Neural cell (in vitro differentiated cells): Measurements from ENCODE around the gene IGF2R. TPM values are rescaled to one million over a fixed set of nuclear protein-coding genes. Genes with fewer than 3 reads are reported as not detected.

Experiments
- H2AFZ ChIP-seq: fragments of 200-600, 300-800 bp; sonication (generic), shearing (Covaris generic); 2 replicates; pipeline ENCODE4 v1.6.0; 2014; ENCODE audit warnings: low read depth, mild to moderate bottlenecking, antibody characterized with exemption, low read length, moderate library complexity
- H3F3A ChIP-seq: fragments of 200-600 bp; shearing (Covaris generic); 2 replicates; pipeline ENCODE4 v1.6.1; 2016; ENCODE audit warnings: mild to moderate bottlenecking, moderate library complexity, mixed read lengths, antibody characterized with exemption, low read length; ENCODE audit not compliant: insufficient read depth, poor library complexity, severe bottlenecking
- H3K27ac ChIP-seq: fragments of 200-600, 300-800 bp; sonication (generic), shearing (Covaris generic); 2 replicates; pipeline ENCODE4 v1.5.1; 2014; ENCODE audit warnings: mild to moderate bottlenecking, low read length, moderate library complexity
- H3K27me3 ChIP-seq: fragments of 300-800, 200-600 bp; sonication (generic), shearing (Covaris generic); 2 replicates; pipeline ENCODE4 v1.6.0; 2014; ENCODE audit warnings: mild to moderate bottlenecking, low read depth, low read length, moderate library complexity; ENCODE audit not compliant: insufficient read depth
- H3K36me3 ChIP-seq: fragments of 300-800, 200-600 bp; sonication (generic), shearing (Covaris generic); 2 replicates; pipeline ENCODE4 v1.5.1; 2014; ENCODE audit warnings: mild to moderate bottlenecking, antibody characterized with exemption, low read length, moderate library complexity; ENCODE audit not compliant: insufficient read depth
- H3K4me2 ChIP-seq: fragments of 300-800, 200-600 bp; sonication (generic), shearing (Covaris generic); 2 replicates; pipeline ENCODE4 v1.6.0; 2014; ENCODE audit warnings: mild to moderate bottlenecking, low read length
- H3K4me3 ChIP-seq: fragments of 300-800, 200-600 bp; sonication (generic), shearing (Covaris generic); 2 replicates; pipeline ENCODE4 v1.5.1; 2014; ENCODE audit warnings: mild to moderate bottlenecking, low read length, moderate library complexity
- H3K79me2 ChIP-seq: fragments of 200-600 bp; shearing (Covaris generic); replicated peaks from 2 replicates; pipeline ENCODE4 v1.6.0; 2014; ENCODE audit warnings: mild to moderate bottlenecking, low read length, moderate library complexity; ENCODE audit not compliant: insufficient read depth
- H3K9ac ChIP-seq: fragments of 300-800, 200-600 bp; sonication (generic), shearing (Covaris generic); 2 replicates; pipeline ENCODE4 v1.6.1; 2016; ENCODE audit warnings: mild to moderate bottlenecking, low read length, mixed read lengths
- H3K9me2 ChIP-seq: fragments of 200-600 bp; shearing (Covaris generic); 2 replicates; pipeline ENCODE4 v1.6.1; 2016; ENCODE audit warnings: mild to moderate bottlenecking, low read length, mixed read lengths; ENCODE audit not compliant: insufficient read depth
- H3K9me3 ChIP-seq: fragments of 200-600, 300-800 bp; sonication (generic), shearing (Covaris generic); 2 replicates; pipeline ENCODE4 v1.6.1; 2016; ENCODE audit warnings: mild to moderate bottlenecking, mixed run types, low read length, moderate library complexity, mixed read lengths
- H4K20me1 ChIP-seq: fragments of 200-600 bp; shearing (Covaris generic); 2 replicates; pipeline ENCODE4 v1.6.1; 2016; ENCODE audit warnings: mild to moderate bottlenecking, mixed run types; ENCODE audit not compliant: insufficient read depth
- CTCF ChIP-seq: fragments of 450-650 bp; IDR thresholded peaks from 2 replicates; pipeline ENCODE4 v1.5.1; 2014; ENCODE audit warnings: antibody characterized with exemption, mild to moderate bottlenecking, moderate library complexity; ENCODE audit not compliant: poor library complexity, severe bottlenecking
- EP300 ChIP-seq: fragments of 450-650 bp; conservative IDR thresholded peaks from 2 replicates; pipeline ENCODE4 v1.6.1; 2014; ENCODE audit warnings: antibody characterized with exemption, mild to moderate bottlenecking, moderate library complexity; ENCODE audit not compliant: poor library complexity, severe bottlenecking
- EZH2 ChIP-seq: fragments of 200-600, 300-800 bp; shearing (Covaris generic), sonication (generic); IDR thresholded peaks from 2 replicates; pipeline ENCODE4 v1.6.1; 2014; ENCODE audit warnings: antibody characterized with exemption, low read length, borderline replicate concordance, mild to moderate bottlenecking; ENCODE audit not compliant: insufficient read depth, poor library complexity, severe bottlenecking
- MXI1 ChIP-seq: fragments of 450-650 bp; conservative IDR thresholded peaks from 2 replicates; pipeline ENCODE4 v1.6.1; 2014; ENCODE audit warnings: antibody characterized with exemption, mild to moderate bottlenecking; ENCODE audit not compliant: poor library complexity, severe bottlenecking
- POLR2AphosphoS5 ChIP-seq: IDR thresholded peaks from 2 replicates; pipeline ENCODE4 v1.6.1; 2012
- RAD21 ChIP-seq: fragments of 450-650 bp; conservative IDR thresholded peaks from 2 replicates; pipeline ENCODE4 v1.6.1; 2014; ENCODE audit warnings: antibody characterized with exemption, mild to moderate bottlenecking, moderate library complexity
- REST ChIP-seq: IDR thresholded peaks from 2 replicates; pipeline ENCODE4 v1.6.1; 2012; ENCODE audit warnings: borderline replicate concordance
- SMC3 ChIP-seq: fragments of 450-650 bp; conservative IDR thresholded peaks from 2 replicates; pipeline ENCODE4 v1.6.1; 2014; ENCODE audit warnings: antibody characterized with exemption, mild to moderate bottlenecking, moderate library complexity; ENCODE audit not compliant: poor library complexity
- TAF1 ChIP-seq: IDR thresholded peaks from 2 replicates; pipeline ENCODE4 v1.6.1; 2012; ENCODE audit warnings: low read depth
- polyA plus RNA-seq: library from polyadenylated mRNA; depleted of rRNA; stranded (reverse); fragments of >200 nt; gene quantifications from 2 replicates; pipeline ENCODE4 v1.2.3, GENCODE V29; 2014

The IGF2R gene
- polyA plus RNA-seq, 1 donor from 2014 or later = 15.0 TPM

GRCh38 chr6:160027931-160028330, 59.0 kb downstream of the IGF2R start:
- no peak overlapping the region for H3K4me3 ChIP-seq
- no peak overlapping the region for H3K9ac ChIP-seq
- H3K9me3 ChIP-seq = no peaks in the 10 kb centered on the region
- H3K36me3 ChIP-seq = peaks cover 15% of the 10 kb centered on the region
- H4K20me1 ChIP-seq = no peaks in the 10 kb centered on the region
- TF ChIP-seq EZH2 (no peak), SMC3 (no peak), MXI1 (no peak), REST (no peak), EP300 (no peak), RAD21 (no peak), POLR2AphosphoS5 (no peak), CTCF (no peak), TAF1 (no peak)
- peaks cover 3% of the 10 kb centered on the region for H3K79me2 ChIP-seq
- no peak overlapping the region for H3K4me2 ChIP-seq
- H3K9me2 ChIP-seq = no peaks in the 10 kb centered on the region
- no peaks in the 10 kb centered on the region for H3K27me3 ChIP-seq
- H3K27ac ChIP-seq = no peak overlapping the region
- H3F3A ChIP-seq = no peaks in the 10 kb centered on the region
- H2AFZ ChIP-seq = no peak overlapping the region

GRCh38 chr6:160028487-160029275, 59.8 kb downstream of the IGF2R start:
- no peak overlapping the region for H3K9ac ChIP-seq
- H3K4me3 ChIP-seq = no peak overlapping the region
- no peak overlapping the region for H3K4me2 ChIP-seq
- H4K20me1 ChIP-seq = no peaks in the 10 kb centered on the region
- no peaks in the 10 kb centered on the region for H3K27me3 ChIP-seq
- H3K36me3 ChIP-seq = peaks cover 15% of the 10 kb centered on the region
- peaks cover 3% of the 10 kb centered on the region for H3K79me2 ChIP-seq
- H3K9me3 ChIP-seq = no peaks in the 10 kb centered on the region
- H3F3A ChIP-seq = no peaks in the 10 kb centered on the region
- H3K9me2 ChIP-seq = no peaks in the 10 kb centered on the region
- H2AFZ ChIP-seq = no peak overlapping the region
- no peak for TF ChIP-seq POLR2AphosphoS5
- no peak for TF ChIP-seq CTCF
- H3K27ac ChIP-seq = no peak overlapping the region
